Eye (tissue), 1 donor: ENCODE data around the gene SCYL3.
"Not testable (repeated sequence)": the region's sequence is repeated elsewhere in the genome, so short reads cannot be mapped to it uniquely, and the experiment has no call there.

ENCODE experiments used
- DNase-seq: peaks from one replicate; pipeline ENCODE4 v3.0.0-alpha.2; 2015

The SCYL3 gene

GRCh38 chr1:169896013-169896412 is 2.3 kb upstream of the SCYL3 start:
- DNase-seq, result no peak

GRCh38 chr1:169894424-169895145 is 889 bp upstream of the SCYL3 start:
- no peak for DNase-seq

GRCh38 chr1:169892927-169893644 is 610 bp downstream of the SCYL3 start:
- no peak for DNase-seq

- no peak for DNase-seq
Observed at GRCh38 chr1:169892176-169892926, 1.3 kb downstream of the SCYL3 start.

GRCh38 chr1:169891539-169891885 is 2.2 kb downstream of the SCYL3 start:
- no peak for DNase-seq

- DNase-seq, result peak; percentile 38
Observed at GRCh38 chr1:169890761-169891538, 2.7 kb downstream of the SCYL3 start.

- no peak for DNase-seq
Observed at GRCh38 chr1:169889871-169890270, 3.8 kb downstream of the SCYL3 start.

GRCh38 chr1:169886931-169887330 is 6.8 kb downstream of the SCYL3 start:
- no peak for DNase-seq

- DNase-seq, result no peak
Observed at GRCh38 chr1:169886422-169886821, 7.3 kb downstream of the SCYL3 start.

- DNase-seq, result no peak
Observed at GRCh38 chr1:169885207-169885606, 8.5 kb downstream of the SCYL3 start.

- DNase-seq, result no peak
Observed at GRCh38 chr1:169884634-169885033, 9.1 kb downstream of the SCYL3 start.

GRCh38 chr1:169882039-169882511 is 11.6 kb downstream of the SCYL3 start:
- DNase-seq, result no peak

GRCh38 chr1:169879034-169879840 is 14.5 kb downstream of the SCYL3 start:
- no peak for DNase-seq

- no peak for DNase-seq
Observed at GRCh38 chr1:169878498-169878897, 15.2 kb downstream of the SCYL3 start.

- no peak for DNase-seq
Observed at GRCh38 chr1:169877800-169878491, 15.8 kb downstream of the SCYL3 start.

- no peak for DNase-seq
Observed at GRCh38 chr1:169874229-169874628, 19.5 kb downstream of the SCYL3 start.

GRCh38 chr1:169873582-169874199 is 20.0 kb downstream of the SCYL3 start:
- DNase-seq, result no peak

GRCh38 chr1:169872906-169873305 is 20.8 kb downstream of the SCYL3 start:
- DNase-seq, result no peak

GRCh38 chr1:169871988-169872387 is 21.7 kb downstream of the SCYL3 start:
- DNase-seq, result not testable (repeated sequence)

- no peak for DNase-seq
Observed at GRCh38 chr1:169869426-169869825, 24.3 kb downstream of the SCYL3 start.

- DNase-seq, result no peak
Observed at GRCh38 chr1:169868978-169869377, 24.7 kb downstream of the SCYL3 start.
